Immature natural killer cell (primary cell): ENCODE measurements around the gene ACSF3. TPM values are rescaled to one million over a fixed set of nuclear protein-coding genes. Genes with fewer than 3 reads are reported as not detected.
"Not testable (repeated sequence)": the region's sequence is repeated elsewhere in the genome, so short reads cannot be mapped to it uniquely, and the experiment has no call there.

Experiments
- DNase-seq, 3 donors: peaks; one replicate each; pipeline ENCODE4 v3.0.0; 2022; ENCODE audit warnings: mixed read lengths in 1 of 3
- H3K27ac Mint-ChIP-seq, 6 donors: one replicate each; pipeline ENCODE4 v1.8.0; 2020; ENCODE audit warnings: mixed read lengths in 6 of 6, mild to moderate bottlenecking in 5 of 6, inconsistent platforms in 4 of 6, moderate library complexity in 3 of 6
- H3K27me3 Mint-ChIP-seq, 3 donors: one replicate each; pipeline ENCODE4 v1.8.0; 2020 to 2021; ENCODE audit warnings: low read depth in 3 of 3, mild to moderate bottlenecking in 3 of 3, mixed read lengths in 3 of 3, moderate library complexity in 3 of 3, inconsistent platforms in 1 of 3
- H3K36me3 Mint-ChIP-seq, 3 donors: one replicate each; pipeline ENCODE4 v1.8.0; 2020; ENCODE audit warnings: mixed read lengths in 3 of 3, inconsistent platforms in 2 of 3, mild to moderate bottlenecking in 2 of 3
- H3K4me1 Mint-ChIP-seq, 2 donors: one replicate each; pipeline ENCODE4 v1.8.0; 2020; ENCODE audit warnings: inconsistent platforms in 2 of 2, mild to moderate bottlenecking in 2 of 2, mixed read lengths in 2 of 2, moderate library complexity in 1 of 2
- H3K4me3 Mint-ChIP-seq, 5 donors: one replicate each; pipeline ENCODE4 v1.8.0; 2020; ENCODE audit warnings: mild to moderate bottlenecking in 5 of 5, mixed read lengths in 5 of 5, inconsistent platforms in 3 of 5, moderate library complexity in 3 of 5
- H3K9me3 Mint-ChIP-seq, 6 donors: one replicate each; pipeline ENCODE4 v1.8.0; 2020; ENCODE audit warnings: mild to moderate bottlenecking in 6 of 6, mixed read lengths in 6 of 6, inconsistent platforms in 4 of 6, moderate library complexity in 3 of 6
- polyA plus RNA-seq, 3 donors: library from polyadenylated mRNA; unstranded; fragments of 300-500 nt; fragmentation: Illumina TruSeq; gene quantifications; one replicate each; pipeline ENCODE4 v1.2.3, GENCODE V29; 2021

Gene ACSF3
- polyA plus RNA-seq, 3 donors from 2014 or later: 22.7 to 27.7 (median 24.1) TPM

GRCh38 chr16:89061590-89062380, 31.9 kb upstream of the ACSF3 start:
- peaks cover 1 to 6% (median 3%) of the 10 kb centered on the region in 3 donors for H3K27me3 Mint-ChIP-seq
- peaks cover 0 to 1% (median 0%) of the 10 kb centered on the region in 6 donors for H3K9me3 Mint-ChIP-seq
- H3K4me1 Mint-ChIP-seq: no peaks in the 10 kb centered on the region
- H3K4me3 Mint-ChIP-seq: no peak overlapping the region
- H3K27ac Mint-ChIP-seq: no peak overlapping the region
- no peaks in the 10 kb centered on the region for H3K36me3 Mint-ChIP-seq
- DNase-seq: no peak

- Mint-ChIP-seq H3K9me3 (peaks cover 0 to 1% (median 0%) of the 10 kb centered on the region in 6 donors), H3K27ac (no peak overlapping the region), H3K27me3 (peaks cover 1 to 6% (median 2%) of the 10 kb centered on the region in 3 donors), H3K36me3 (no peaks in the 10 kb centered on the region), H3K4me1 (no peaks in the 10 kb centered on the region), H3K4me3 (no peak overlapping the region)
- no peak for DNase-seq
These were observed 31.0 kb upstream of the ACSF3 start for GRCh38 chr16:89062389-89063345.

- Mint-ChIP-seq H3K27ac (no peak overlapping the region), H3K4me3 (no peak overlapping the region), H3K27me3 (peaks cover 1 to 6% (median 2%) of the 10 kb centered on the region in 3 donors), H3K4me1 (no peaks in the 10 kb centered on the region), H3K9me3 (peaks cover 0 to 1% (median 0%) of the 10 kb centered on the region in 6 donors), H3K36me3 (no peaks in the 10 kb centered on the region)
- DNase-seq: no peak
These were observed 29.8 kb upstream of the ACSF3 start for GRCh38 chr16:89063768-89064320.

- Mint-ChIP-seq H3K36me3 (no peaks in the 10 kb centered on the region), H3K4me3 (no peak overlapping the region), H3K27ac (no peak overlapping the region), H3K27me3 (peaks cover 1 to 6% (median 2%) of the 10 kb centered on the region in 3 donors), H3K9me3 (peaks cover 0 to 1% (median 0%) of the 10 kb centered on the region in 6 donors), H3K4me1 (no peaks in the 10 kb centered on the region)
- no peak for DNase-seq
These were observed 28.8 kb upstream of the ACSF3 start for GRCh38 chr16:89064606-89065457.

GRCh38 chr16:89065458-89065822, 28.2 kb upstream of the ACSF3 start:
- Mint-ChIP-seq H3K9me3 (peaks cover 0 to 1% (median 0%) of the 10 kb centered on the region in 6 donors), H3K4me3 (no peak overlapping the region), H3K36me3 (no peaks in the 10 kb centered on the region), H3K27ac (no peak overlapping the region), H3K27me3 (peaks cover 1 to 6% (median 2%) of the 10 kb centered on the region in 3 donors), H3K4me1 (no peaks in the 10 kb centered on the region)
- DNase-seq: no peak

GRCh38 chr16:89066721-89067120, 26.9 kb upstream of the ACSF3 start:
- no peak overlapping the region for H3K4me3 Mint-ChIP-seq
- H3K4me1 Mint-ChIP-seq: no peaks in the 10 kb centered on the region
- peaks cover 0 to 1% (median 0%) of the 10 kb centered on the region in 6 donors for H3K9me3 Mint-ChIP-seq
- H3K36me3 Mint-ChIP-seq: no peaks in the 10 kb centered on the region
- no peak for DNase-seq
- H3K27ac Mint-ChIP-seq: no peak overlapping the region
- peaks cover 2 to 3% (median 3%) of the 10 kb centered on the region in 3 donors for H3K27me3 Mint-ChIP-seq

- Mint-ChIP-seq H3K4me3 (no peak overlapping the region), H3K36me3 (no peaks in the 10 kb centered on the region), H3K4me1 (no peaks in the 10 kb centered on the region), H3K27ac (no peak overlapping the region), H3K27me3 (peaks cover 0 to 3% (median 2%) of the 10 kb centered on the region in 3 donors), H3K9me3 (peaks cover 0 to 1% (median 0%) of the 10 kb centered on the region in 6 donors)
- DNase-seq: no peak
These were observed 25.8 kb upstream of the ACSF3 start for GRCh38 chr16:89067677-89068443.

- DNase-seq: peak in 1 of 3 donors; percentile 10
- not testable (repeated sequence) for H3K36me3 Mint-ChIP-seq, H3K27me3 Mint-ChIP-seq, H3K9me3 Mint-ChIP-seq, H3K27ac Mint-ChIP-seq, H3K4me1 Mint-ChIP-seq, H3K4me3 Mint-ChIP-seq
These were observed 24.6 kb upstream of the ACSF3 start for GRCh38 chr16:89068814-89069616.

GRCh38 chr16:89069920-89070319, 23.7 kb upstream of the ACSF3 start:
- Mint-ChIP-seq H3K36me3 (no peaks in the 10 kb centered on the region), H3K4me3 (no peak overlapping the region), H3K27me3 (peaks cover 0 to 3% (median 0%) of the 10 kb centered on the region in 3 donors), H3K27ac (no peak overlapping the region), H3K4me1 (no peaks in the 10 kb centered on the region), H3K9me3 (peaks cover 0 to 1% (median 0%) of the 10 kb centered on the region in 6 donors)
- no peak for DNase-seq

- H3K9me3 Mint-ChIP-seq: peaks cover 0 to 1% (median 0%) of the 10 kb centered on the region in 6 donors
These were observed 23.1 kb upstream of the ACSF3 start for GRCh38 chr16:89070590-89070989.

GRCh38 chr16:89071686-89072547, 21.7 kb upstream of the ACSF3 start:
- Mint-ChIP-seq H3K27me3 (peaks cover 0 to 2% (median 0%) of the 10 kb centered on the region in 3 donors), H3K4me1 (peaks cover 0 to 1% of the 10 kb centered on the region in 2 donors), H3K36me3 (no peaks in the 10 kb centered on the region), H3K9me3 (no peaks in the 10 kb centered on the region), H3K27ac (no peak overlapping the region), H3K4me3 (no peak overlapping the region)
- no peak for DNase-seq

More at GRCh38 chr16:89070590-89070989, 23.1 kb upstream of the ACSF3 start:
- DNase-seq: no peak
- Mint-ChIP-seq H3K36me3 (no peaks in the 10 kb centered on the region), H3K4me3 (no peak overlapping the region), H3K4me1 (no peaks in the 10 kb centered on the region), H3K27me3 (peaks cover 0 to 2% (median 0%) of the 10 kb centered on the region in 3 donors), H3K27ac (no peak overlapping the region)
